Activated CD8-positive, alpha-beta T cell treated with anti-CD3 and anti-CD28 coated beads, Interleukin-2, amount 10 ng/mL, durations not matched to agents 7 days and 5 days (primary cell): Measurements from ENCODE around the gene SEMA3G. TPM values are rescaled to one million over a fixed set of nuclear protein-coding genes. Genes with fewer than 3 reads are reported as not detected.

Experiments used
- ATAC-seq: fragments of 150-1000 bp; cut with Tn5 transposase; one replicate; pipeline ENCODE4 v1.10.0; 2021; ENCODE audit warnings: moderate library complexity
- CTCF ChIA-PET: fragments of 350-600 bp; sonication (Branson Sonifier 250); formaldehyde crosslinking; loops from one replicate; lab custom pipeline; 2021; ENCODE audit warnings: antibody characterized with exemption; lab: Charles Lee
- POLR2A ChIA-PET: fragments of 350-600 bp; sonication (Branson Sonifier 250); formaldehyde crosslinking; loops from one replicate; lab custom pipeline; 2021; ENCODE audit warnings: antibody characterized with exemption; lab: Charles Lee
- DNase-seq: peaks from one replicate; pipeline ENCODE4 v3.0.0-alpha.2; 2020
- H3K27ac Mint-ChIP-seq: one replicate; pipeline ENCODE4 v1.8.0; 2021; ENCODE audit warnings: mild to moderate bottlenecking, mixed read lengths
- H3K27me3 Mint-ChIP-seq: one replicate; pipeline ENCODE4 v1.8.0; 2021; ENCODE audit warnings: low read depth, mixed read lengths
- H3K36me3 Mint-ChIP-seq: one replicate; pipeline ENCODE4 v1.8.0; 2021; ENCODE audit warnings: low read depth, mixed read lengths
- H3K4me1 Mint-ChIP-seq: one replicate; pipeline ENCODE4 v1.8.0; 2021; ENCODE audit warnings: low read depth, mixed read lengths
- H3K4me3 Mint-ChIP-seq: one replicate; pipeline ENCODE4 v1.8.0; 2021; ENCODE audit warnings: mild to moderate bottlenecking, mixed read lengths
- H3K9me3 Mint-ChIP-seq: one replicate; pipeline ENCODE4 v1.8.0; 2022; ENCODE audit warnings: mixed read lengths; ENCODE audit not compliant: insufficient read depth
- total RNA-seq, 2 experiments: library from RNA; stranded (reverse); gene quantifications; one replicate each; pipeline ENCODE4 v1.2.3, GENCODE V29; 2021

The SEMA3G gene
- total RNA-seq, 2 experiments from 2014 or later, result 0.13 to 0.21 TPM

GRCh38 chr3:52458031-52458760, 13.3 kb upstream of the SEMA3G start:
- ChIA-PET CTCF (interaction anchor here (0.9 to 2.7 kb wide), 6 partner anchors 12 to 238 kb away, joined by 3 to 14 read pairs (median 6); partner anchors contain the start of gene SEMA3G), POLR2A (interaction anchor here (1.3 to 1.4 kb wide), 2 partner anchors 10 kb away, joined by 3 to 4 read pairs; no protein-coding TSS in a partner anchor)
- peaks cover 38% of the 10 kb centered on the region for H3K36me3 Mint-ChIP-seq
- no peak for ATAC-seq
- DNase-seq, result no peak
- H3K4me1 Mint-ChIP-seq, result peaks cover 44% of the 10 kb centered on the region
- no peak overlapping the region for H3K27ac Mint-ChIP-seq
- no peaks in the 10 kb centered on the region for H3K27me3 Mint-ChIP-seq
- H3K4me3 Mint-ChIP-seq, result no peak overlapping the region
- no peaks in the 10 kb centered on the region for H3K9me3 Mint-ChIP-seq

GRCh38 chr3:52456800-52457183, 11.9 kb upstream of the SEMA3G start:
- POLR2A ChIA-PET, result interaction anchor here (1.3 to 1.4 kb wide), 2 partner anchors 11 to 18 kb away, joined by 3 to 4 read pairs; no protein-coding TSS in a partner anchor
- Mint-ChIP-seq H3K36me3 (peaks cover 29% of the 10 kb centered on the region), H3K4me1 (peaks cover 44% of the 10 kb centered on the region)

DNA sequence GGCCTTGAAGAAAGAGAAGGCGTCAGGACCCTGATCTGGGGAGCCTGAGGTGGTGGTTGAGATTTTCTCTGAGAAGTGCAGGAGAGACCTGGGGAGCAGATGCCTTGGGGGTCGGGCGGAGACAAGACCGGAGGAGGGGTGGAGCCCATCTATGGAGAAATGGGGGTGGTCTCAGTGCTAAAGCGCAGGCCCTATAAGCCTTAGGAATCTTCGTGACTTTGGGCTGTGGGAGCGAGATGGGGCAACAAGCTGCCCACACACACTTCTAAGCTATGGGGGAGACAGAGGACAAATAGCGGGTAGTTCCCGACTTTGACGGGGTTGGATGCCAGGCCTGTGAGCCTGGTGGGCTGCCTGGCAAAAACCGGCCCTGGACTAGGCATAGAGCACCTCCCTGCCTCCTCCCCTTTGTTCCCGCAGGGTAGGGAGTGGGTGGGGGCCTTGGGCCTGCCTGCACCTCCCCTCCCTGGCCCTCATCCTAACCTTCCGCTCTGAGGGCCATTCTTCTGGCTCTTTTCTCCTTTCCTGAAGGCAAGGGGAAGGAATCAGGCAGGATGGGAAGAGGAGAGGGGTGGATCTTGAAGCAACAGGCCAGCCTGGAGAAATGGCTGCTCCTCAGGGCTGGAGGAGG, 11.4 kb upstream of the SEMA3G start:
- ChIA-PET CTCF (interaction anchor here (1.4 to 2.7 kb wide), 4 partner anchors 10 to 117 kb away, joined by 3 to 14 read pairs (median 5); partner anchors contain the start of gene SEMA3G), POLR2A (interaction anchor here (1.3 to 1.4 kb wide), 2 partner anchors 12 to 18 kb away, joined by 3 to 4 read pairs; no protein-coding TSS in a partner anchor)
- Mint-ChIP-seq H3K36me3 (peaks cover 29% of the 10 kb centered on the region), H3K27me3 (no peaks in the 10 kb centered on the region), H3K9me3 (no peaks in the 10 kb centered on the region), H3K4me1 (peaks cover 44% of the 10 kb centered on the region), H3K27ac (peak overlapping the region; percentile 95), H3K4me3 (peak overlapping the region; percentile 91)
- ATAC-seq, result no peak
- DNase-seq, result no peak

More at GRCh38 chr3:52456800-52457183, 11.9 kb upstream of the SEMA3G start:
- ATAC-seq (no peak), DNase-seq (no peak)
- Mint-ChIP-seq H3K4me3 (peak overlapping the region; percentile 91), H3K9me3 (no peaks in the 10 kb centered on the region), H3K27me3 (no peaks in the 10 kb centered on the region), H3K27ac (peak overlapping the region; percentile 95)
- CTCF ChIA-PET, result interaction anchor here (0.9 to 2.7 kb wide), 6 partner anchors 8 to 236 kb away, joined by 3 to 14 read pairs (median 4); partner anchors contain the start of gene SEMA3G

- H3K9me3 Mint-ChIP-seq, result no peaks in the 10 kb centered on the region
- H3K4me1 Mint-ChIP-seq, result peaks cover 44% of the 10 kb centered on the region
- ATAC-seq, result peak; percentile 93
- H3K27ac Mint-ChIP-seq, result peak within 1 kb of the TSS; percentile 95
- H3K36me3 Mint-ChIP-seq, result peaks cover 26% of the 10 kb centered on the region
- peak; percentile 95 for DNase-seq
- ChIA-PET CTCF (interaction anchor here (1.4 to 2.7 kb wide), 2 partner anchors 9 to 116 kb away, joined by 3 to 14 read pairs; partner anchors contain the start of gene SEMA3G), POLR2A (interaction anchor here (0.6 kb wide), 1 partner anchor 9 kb away, joined by 3 read pairs; no protein-coding TSS in a partner anchor)
- H3K27me3 Mint-ChIP-seq, result no peaks in the 10 kb centered on the region
- peak within 1 kb of the TSS; percentile 91 for H3K4me3 Mint-ChIP-seq
These were observed 10.6 kb upstream of the SEMA3G start, which contains the start of gene NISCH for GRCh38 chr3:52455283-52456168. Gene NISCH, plus strand, starts transcription at chr3:52455604. Its CDS starts 38 bp downstream, at chr3:52455642.

GRCh38 chr3:52454938-52455282, 10.0 kb upstream of the SEMA3G start:
- peak overlapping the region; percentile 91 for H3K4me3 Mint-ChIP-seq
- peaks cover 44% of the 10 kb centered on the region for H3K4me1 Mint-ChIP-seq
- H3K27ac Mint-ChIP-seq, result peak overlapping the region; percentile 95
- H3K36me3 Mint-ChIP-seq, result peaks cover 21% of the 10 kb centered on the region
- ChIA-PET POLR2A (interaction anchor here (0.6 kb wide), 1 partner anchor 9 kb away, joined by 3 read pairs; no protein-coding TSS in a partner anchor), CTCF (interaction anchor here (1.1 to 1.2 kb wide), 3 partner anchors 9 to 43 kb away, joined by 3 to 6 read pairs (median 4); no protein-coding TSS in a partner anchor)
- H3K27me3 Mint-ChIP-seq, result no peaks in the 10 kb centered on the region
- ATAC-seq (peak; percentile 18), DNase-seq (no peak)
- no peaks in the 10 kb centered on the region for H3K9me3 Mint-ChIP-seq

DNA sequence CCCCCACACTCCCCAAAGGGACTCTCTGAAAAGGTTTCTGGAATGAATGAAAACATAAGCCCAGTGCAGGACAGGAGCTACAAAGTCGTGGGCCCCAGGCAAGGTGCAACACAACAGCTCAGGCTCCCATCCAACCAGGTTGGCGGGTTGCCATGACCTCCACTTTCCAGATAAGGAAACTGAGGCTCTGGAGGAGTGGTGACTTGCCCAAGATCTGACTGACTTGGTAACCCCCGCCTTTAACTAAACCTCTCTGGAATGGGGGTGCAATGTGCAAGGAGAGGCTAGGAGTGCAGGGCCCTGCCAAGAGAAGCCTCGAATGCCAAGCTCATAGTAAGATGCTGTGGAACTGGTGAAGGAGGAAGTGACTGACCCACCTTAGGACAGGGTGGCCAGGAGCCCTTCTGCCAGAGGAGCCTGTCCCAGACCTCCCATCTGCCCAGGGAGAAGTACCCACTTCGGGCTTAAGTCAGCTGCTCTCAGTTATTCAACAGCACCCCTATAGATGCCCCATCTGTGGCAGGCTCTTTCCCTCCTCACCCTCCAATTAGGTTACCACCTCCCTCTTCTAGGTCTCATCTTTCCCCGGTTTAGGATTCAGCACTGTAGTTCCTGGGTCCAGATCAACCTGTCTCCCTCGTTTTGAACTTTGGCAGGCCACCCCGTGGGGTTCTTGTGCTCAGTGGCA, 9.5 kb upstream of the SEMA3G start:
- ChIA-PET POLR2A (no interaction called here), CTCF (interaction anchor here (0.7 to 1.6 kb wide), 6 partner anchors 8 to 114 kb away, joined by 3 to 6 read pairs (median 4); no protein-coding TSS in a partner anchor)
- H3K9me3 Mint-ChIP-seq, result no peaks in the 10 kb centered on the region
- peaks cover 18% of the 10 kb centered on the region for H3K36me3 Mint-ChIP-seq
- peaks cover 44% of the 10 kb centered on the region for H3K4me1 Mint-ChIP-seq
- no peaks in the 10 kb centered on the region for H3K27me3 Mint-ChIP-seq
- DNase-seq (no peak), ATAC-seq (no peak)
- peak overlapping the region; percentile 95 for H3K27ac Mint-ChIP-seq
- H3K4me3 Mint-ChIP-seq, result peak overlapping the region; percentile 91

- DNase-seq, result no peak
- H3K4me3 Mint-ChIP-seq, result peak within 1 kb of the TSS; percentile 91
- no peaks in the 10 kb centered on the region for H3K9me3 Mint-ChIP-seq
- no peaks in the 10 kb centered on the region for H3K27me3 Mint-ChIP-seq
- peaks cover 44% of the 10 kb centered on the region for H3K4me1 Mint-ChIP-seq
- ChIA-PET CTCF (interaction anchor here (0.7 to 1.6 kb wide), 7 partner anchors 8 to 114 kb away, joined by 3 to 6 read pairs (median 4); no protein-coding TSS in a partner anchor), POLR2A (no interaction called here)
- H3K27ac Mint-ChIP-seq, result peak within 1 kb of the TSS; percentile 95
- H3K36me3 Mint-ChIP-seq, result peaks cover 16% of the 10 kb centered on the region
- ATAC-seq, result no peak
These were observed 8.8 kb upstream of the SEMA3G start, which contains the start of gene TNNC1 for GRCh38 chr3:52453496-52454249. Gene TNNC1, minus strand, starts transcription at chr3:52454041. Its CDS starts 26 bp downstream, at chr3:52454015.

- ChIA-PET CTCF (interaction anchor here (1.1 to 1.6 kb wide), 4 partner anchors 10 to 25 kb away, joined by 3 to 6 read pairs (median 4); no protein-coding TSS in a partner anchor), POLR2A (no interaction called here)
- Mint-ChIP-seq H3K27ac (no peak overlapping the region), H3K4me1 (peaks cover 36% of the 10 kb centered on the region), H3K27me3 (no peaks in the 10 kb centered on the region), H3K9me3 (no peaks in the 10 kb centered on the region), H3K36me3 (peaks cover 9% of the 10 kb centered on the region), H3K4me3 (no peak overlapping the region)
- DNase-seq (no peak), ATAC-seq (no peak)
These were observed 7.8 kb upstream of the SEMA3G start for GRCh38 chr3:52452570-52453221.

GRCh38 chr3:52452126-52452525, 7.2 kb upstream of the SEMA3G start:
- ChIA-PET POLR2A (no interaction called here), CTCF (interaction anchor here (1.4 kb wide), 1 partner anchor 10 kb away, joined by 4 read pairs; no protein-coding TSS in a partner anchor)
- Mint-ChIP-seq H3K36me3 (peaks cover 4% of the 10 kb centered on the region), H3K27ac (no peak overlapping the region), H3K9me3 (no peaks in the 10 kb centered on the region), H3K4me3 (no peak overlapping the region), H3K4me1 (peaks cover 33% of the 10 kb centered on the region), H3K27me3 (no peaks in the 10 kb centered on the region)
- no peak for DNase-seq
- ATAC-seq, result no peak
